ENCODE measurements around the gene CD40. TPM values are rescaled to one million over a fixed set of nuclear protein-coding genes. Genes with fewer than 3 reads are reported as not detected.
A peak's percentile ranks its signal among the peaks of the same experiment; 100 is the strongest.

Gene CD40
- total RNA-seq, 1 experiment from 2014 or later = 7.8 TPM

DNA sequence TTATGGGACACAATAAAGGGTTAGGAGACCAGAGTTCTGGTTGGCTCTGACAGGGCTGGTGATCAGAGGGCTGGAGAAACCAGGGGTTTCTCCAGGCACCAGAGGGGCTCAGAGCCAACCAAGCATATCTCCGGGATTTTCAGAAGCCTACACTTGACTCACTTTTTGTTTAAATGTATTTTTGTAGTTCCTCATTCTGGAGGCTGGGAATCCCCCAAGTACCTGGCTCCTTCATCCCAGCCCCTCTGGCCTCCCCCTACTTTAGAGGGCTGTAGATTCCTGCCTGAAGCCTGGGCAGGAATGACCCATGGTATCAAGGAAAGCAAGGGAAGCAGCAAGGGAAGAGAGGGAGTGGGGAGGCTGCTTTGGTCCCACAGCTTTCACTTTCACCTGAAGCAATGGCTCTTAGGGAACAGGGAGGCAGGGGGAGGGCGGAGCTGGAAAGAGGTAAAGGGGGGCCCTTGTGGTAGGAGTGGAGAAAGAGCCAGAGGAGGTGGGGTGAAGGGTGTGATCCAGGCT, 973 bp downstream of the CD40 start:
- Histone ChIP-seq H3K14ac (ENCODE audit: insufficient read depth, low read length) (no peak overlapping the region), H3K4ac (ENCODE audit: low read depth, low read length) (no peak overlapping the region), H3T11ph (ENCODE audit: low read length) (no peak overlapping the region), H2BK5ac (ENCODE audit: insufficient read length, low read length) (no peak overlapping the region), H3K23ac (ENCODE audit: insufficient read length, low read depth, low read length) (no peak overlapping the region), H4K8ac (replicated peaks; ENCODE audit: insufficient read length, low read depth, low read length) (no peak overlapping the region), H4K91ac (ENCODE audit: insufficient read length, low read depth, low read length) (no peak overlapping the region), H3K23me2 (ENCODE audit: insufficient read length, low read depth, low read length, poor library complexity, severe bottlenecking) (peaks cover 5% of the 10 kb centered on the region), H3K79me2 (ENCODE audit: insufficient read depth, low read length) (no peaks in the 10 kb centered on the region), H2AK5ac (ENCODE audit: insufficient read length, low read length) (no peak overlapping the region), H2BK20ac (ENCODE audit: low read depth, low read length, poor library complexity, severe bottlenecking) (no peak overlapping the region), H3K27ac (ENCODE audit: insufficient read length, low read depth, low read length) (no peak overlapping the region), H2BK15ac (ENCODE audit: low read depth, low read length) (no peak overlapping the region), H3K79me1 (ENCODE audit: insufficient read depth, low read depth, low read length, poor library complexity, severe bottlenecking) (no peaks in the 10 kb centered on the region), H2BK12ac (ENCODE audit: insufficient read length, low read depth, low read length) (no peak overlapping the region), H2BK120ac (ENCODE audit: low read depth, low read length, poor library complexity, severe bottlenecking) (no peak overlapping the region), H2AFZ (ENCODE audit: low read length) (no peak overlapping the region), H3K56ac (ENCODE audit: insufficient read length, low read depth, low read length) (no peak overlapping the region), H3K4me2 (ENCODE audit: insufficient read depth, insufficient read length, low read length) (peak overlapping the region; percentile 81), H3K18ac (ENCODE audit: insufficient read length, low read depth, low read length) (no peak overlapping the region), H3K9me3 (ENCODE audit: control insufficient read depth, low read depth, low read length) (no peaks in the 10 kb centered on the region), H3K4me1 (ENCODE audit: insufficient read depth, low read length) (no peaks in the 10 kb centered on the region), H3K9ac (ENCODE audit: extremely low read depth, insufficient read length, low read length) (no peak overlapping the region), H4K5ac (ENCODE audit: insufficient read length, low read depth, low read length) (no peak overlapping the region), H3K27me3 (ENCODE audit: insufficient read depth, low read length) (peaks cover 7% of the 10 kb centered on the region; the same call in 1 of the 2 replicates), H4K20me1 (ENCODE audit: control insufficient read depth, insufficient read depth, insufficient read length) (no peaks in the 10 kb centered on the region)
- DNase-seq = no peak
- WGBS (ENCODE audit: extremely low coverage, insufficient read length, low lambda C conversion rate) = no CpG with 5 or more reads among the region's 2 CpGs
- H3K36me3 Mint-ChIP-seq (ENCODE audit: insufficient read depth in 1 of 3, low read depth in 3 of 3) = peaks cover 13 to 23% (median 21%) of the 10 kb centered on the region in 3 experiments; a peak in 6 of 7 replicates
- H3K27ac Mint-ChIP-seq = no peak overlapping the region
- peaks cover 36% of the 10 kb centered on the region for H3K27me3 Mint-ChIP-seq (ENCODE audit: low read depth)
- peak overlapping the region; percentile 86 to 95 for H3K4me3 Mint-ChIP-seq
- no peaks in the 10 kb centered on the region; a peak in 1 of 5 replicates for H3K9me3 Mint-ChIP-seq
- TF ChIP-seq, protein P1, sequence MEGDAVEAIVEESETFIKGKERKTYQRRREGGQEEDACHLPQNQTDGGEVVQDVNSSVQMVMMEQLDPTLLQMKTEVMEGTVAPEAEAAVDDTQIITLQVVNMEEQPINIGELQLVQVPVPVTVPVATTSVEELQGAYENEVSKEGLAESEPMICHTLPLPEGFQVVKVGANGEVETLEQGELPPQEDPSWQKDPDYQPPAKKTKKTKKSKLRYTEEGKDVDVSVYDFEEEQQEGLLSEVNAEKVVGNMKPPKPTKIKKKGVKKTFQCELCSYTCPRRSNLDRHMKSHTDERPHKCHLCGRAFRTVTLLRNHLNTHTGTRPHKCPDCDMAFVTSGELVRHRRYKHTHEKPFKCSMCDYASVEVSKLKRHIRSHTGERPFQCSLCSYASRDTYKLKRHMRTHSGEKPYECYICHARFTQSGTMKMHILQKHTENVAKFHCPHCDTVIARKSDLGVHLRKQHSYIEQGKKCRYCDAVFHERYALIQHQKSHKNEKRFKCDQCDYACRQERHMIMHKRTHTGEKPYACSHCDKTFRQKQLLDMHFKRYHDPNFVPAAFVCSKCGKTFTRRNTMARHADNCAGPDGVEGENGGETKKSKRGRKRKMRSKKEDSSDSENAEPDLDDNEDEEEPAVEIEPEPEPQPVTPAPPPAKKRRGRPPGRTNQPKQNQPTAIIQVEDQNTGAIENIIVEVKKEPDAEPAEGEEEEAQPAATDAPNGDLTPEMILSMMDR (conservative IDR thresholded peaks at IDR 0.05) = no peak
- peaks cover 6 to 11% of the 10 kb centered on the region in 2 experiments for H3K4me1 Mint-ChIP-seq
